ENCODE measurements around the gene DOCK9. TPM values are rescaled to one million over a fixed set of nuclear protein-coding genes. Genes with fewer than 3 reads are reported as not detected.

The DOCK9 gene
- total and polyA plus RNA-seq, 2 donors (not counting 3 experiments of a cell fraction or from before 2014, with no cell fraction given): 147 to 323 TPM

- H3K9ac ChIP-seq (replicated peaks; ENCODE audit: extremely low read depth, insufficient read depth, low read length): no peak overlapping the region
- no peak for DNase-seq (ENCODE audit: low read depth, low spot score)
- intact Hi-C loops (cut with micrococcal nuclease) (no loop called here), dilution Hi-C loops (cut with MboI; ENCODE audit: extremely low pct_ligation_motif_present, low sequenced_read_pairs) (no loop called here)
- peaks cover 40% of the 10 kb centered on the region in 2 experiments for H3K36me3 ChIP-seq (ENCODE audit: control insufficient read depth in 2 of 2, extremely low read depth in 1 of 2, insufficient read depth in 2 of 2, low read length in 2 of 2)
- H3K4me2 ChIP-seq (ENCODE audit: insufficient read depth, low read length): no peak overlapping the region
- FAIRE-seq: no peak
- ChIA-PET CTCF (interaction anchor here (1.3 to 3.5 kb wide), 3 partner anchors 9 to 17 kb away, joined by 6 to 21 read pairs (median 6); no protein-coding TSS in a partner anchor), POLR2A (no interaction called here)
- BruUV-seq (replicated peaks): no TSS peak
- H4K20me1 ChIP-seq (replicated peaks; ENCODE audit: control insufficient read depth, extremely low read depth, insufficient read depth, low read length): no peaks in the 10 kb centered on the region
- no peak overlapping the region for H2AFZ ChIP-seq (ENCODE audit: low read depth, low read length)
- H3K79me2 ChIP-seq (ENCODE audit: control insufficient read depth, insufficient read depth, low read length): no peaks in the 10 kb centered on the region
- H3K27me3 ChIP-seq (ENCODE audit: control insufficient read depth in 2 of 2, insufficient read depth in 2 of 2, low read length in 2 of 2): no peaks in the 10 kb centered on the region
- peaks cover 39% of the 10 kb centered on the region for H3K4me1 ChIP-seq (ENCODE audit: control insufficient read depth, extremely low read depth, insufficient read depth, low read length)
- H3K9me3 ChIP-seq (replicated peaks; ENCODE audit: control insufficient read depth, insufficient read depth, low read length): no peaks in the 10 kb centered on the region
- H3K9me1 ChIP-seq (replicated peaks; ENCODE audit: control insufficient read depth, extremely low read depth, insufficient read depth, low read length): no peaks in the 10 kb centered on the region
- TF ChIP-seq JUN (IDR thresholded peaks at IDR 0.05; ENCODE audit: borderline replicate concordance, insufficient read depth, insufficient read length, low read depth) (no peak), CTCF (IDR thresholded peaks at IDR 0.05; ENCODE audit: extremely low read depth in 1 of 2, insufficient read depth in 1 of 2, low read depth in 1 of 2, low read length in 2 of 2) (no peak)
- H3K27ac ChIP-seq (ENCODE audit: insufficient read depth, low read depth, low read length): no peak overlapping the region
- H3K4me3 ChIP-seq (replicated peaks in 1 of 3; ENCODE audit: insufficient read depth in 1 of 3, low read depth in 1 of 3, low read length in 3 of 3): no peak overlapping the region
These were observed 152.2 kb downstream of the DOCK9 start for GRCh38 chr13:98825659-98826058.

- TF ChIP-seq POLR2AphosphoS5 (IDR thresholded peaks at IDR 0.05; ENCODE audit: insufficient read depth, low read depth, low read length) (no peak), FOS (IDR thresholded peaks at IDR 0.05; ENCODE audit: borderline replicate concordance, insufficient read depth, low read length) (no peak), GATA2 (IDR thresholded peaks at IDR 0.05; ENCODE audit: insufficient read depth, insufficient read length, low read depth, low read length) (no peak), POLR2A (IDR thresholded peaks at IDR 0.05; ENCODE audit: low read depth, low read length) (no peak), JUN (IDR thresholded peaks at IDR 0.05; ENCODE audit: borderline replicate concordance, insufficient read depth, insufficient read length, low read depth) (no peak), MAX (IDR thresholded peaks at IDR 0.05; ENCODE audit: insufficient read depth, insufficient read length) (no peak), EZH2 (IDR thresholded peaks at IDR 0.05; ENCODE audit: borderline replicate concordance, low read depth, low read length, severe bottlenecking) (no peak), MYC (IDR thresholded peaks at IDR 0.05; ENCODE audit: low read depth, low read length) (no peak), CTCF (IDR thresholded peaks at IDR 0.05; ENCODE audit: extremely low read depth in 1 of 2, insufficient read depth in 1 of 2, low read depth in 1 of 2, low read length in 2 of 2) (no peak)
- no TSS peak for BruUV-seq (replicated peaks)
- Histone ChIP-seq H3K4me2 (ENCODE audit: insufficient read depth, low read length) (no peak overlapping the region), H3K9me3 (replicated peaks; ENCODE audit: control insufficient read depth, insufficient read depth, low read length) (no peaks in the 10 kb centered on the region), H3K27ac (ENCODE audit: insufficient read depth, low read depth, low read length) (no peak overlapping the region), H2AFZ (ENCODE audit: low read depth, low read length) (no peak overlapping the region), H3K4me1 (ENCODE audit: control insufficient read depth, extremely low read depth, insufficient read depth, low read length) (peaks cover 39% of the 10 kb centered on the region), H3K4me3 (replicated peaks in 1 of 3; ENCODE audit: insufficient read depth in 1 of 3, low read depth in 1 of 3, low read length in 3 of 3) (no peak overlapping the region), H3K9ac (replicated peaks; ENCODE audit: extremely low read depth, insufficient read depth, low read length) (no peak overlapping the region), H3K27me3 (ENCODE audit: control insufficient read depth in 2 of 2, insufficient read depth in 2 of 2, low read length in 2 of 2) (no peaks in the 10 kb centered on the region), H3K9me1 (replicated peaks; ENCODE audit: control insufficient read depth, extremely low read depth, insufficient read depth, low read length) (no peaks in the 10 kb centered on the region), H3K36me3 (ENCODE audit: control insufficient read depth in 2 of 2, extremely low read depth in 1 of 2, insufficient read depth in 2 of 2, low read length in 2 of 2) (peaks cover 35 to 38% of the 10 kb centered on the region in 2 experiments), H4K20me1 (replicated peaks; ENCODE audit: control insufficient read depth, extremely low read depth, insufficient read depth, low read length) (no peaks in the 10 kb centered on the region), H3K79me2 (ENCODE audit: control insufficient read depth, insufficient read depth, low read length) (no peaks in the 10 kb centered on the region)
- intact Hi-C loops (cut with micrococcal nuclease): no loop called here
- dilution Hi-C loops (cut with MboI; ENCODE audit: extremely low pct_ligation_motif_present, low sequenced_read_pairs): no loop called here
- FAIRE-seq: no peak
- ChIA-PET POLR2A (no interaction called here), CTCF (interaction anchor here (3.5 kb wide), 1 partner anchor 16 kb away, joined by 21 read pairs; no protein-coding TSS in a partner anchor)
- no peak for DNase-seq (ENCODE audit: low read depth, low spot score)
These were observed 153.3 kb downstream of the DOCK9 start for GRCh38 chr13:98824376-98825160.

Measured in endothelial cell of umbilical vein (primary cell).